ENCODE results near the gene PLXDC2.

PLXDC2 gene

GRCh38 chr10:19857876-19858275 lies 41.6 kb downstream of the PLXDC2 start:
- no peak for DNase-seq (ENCODE audit: low read depth in 2 of 2, low spot score in 1 of 2)

GRCh38 chr10:19860107-19860506 lies 43.9 kb downstream of the PLXDC2 start:
- DNase-seq (ENCODE audit: low read depth in 2 of 2, low spot score in 1 of 2): no peak

- no peak for DNase-seq (ENCODE audit: low read depth in 2 of 2, low spot score in 1 of 2)
Measured at GRCh38 chr10:19862811-19863515, 46.7 kb downstream of the PLXDC2 start.

- DNase-seq (ENCODE audit: low read depth in 2 of 2, low spot score in 1 of 2): no peak
Measured at GRCh38 chr10:19865676-19866075, 49.4 kb downstream of the PLXDC2 start.

- no peak for DNase-seq (ENCODE audit: low read depth in 2 of 2, low spot score in 1 of 2)
Measured at GRCh38 chr10:19869370-19869769, 53.1 kb downstream of the PLXDC2 start.

- DNase-seq (ENCODE audit: low read depth in 2 of 2, low spot score in 1 of 2): no peak
Measured at GRCh38 chr10:19872504-19873271, 56.5 kb downstream of the PLXDC2 start.

- DNase-seq (ENCODE audit: low read depth in 2 of 2, low spot score in 1 of 2): no peak
Measured at GRCh38 chr10:19874190-19874589, 58.0 kb downstream of the PLXDC2 start.

GRCh38 chr10:19874791-19875190 lies 58.6 kb downstream of the PLXDC2 start:
- DNase-seq (ENCODE audit: low read depth in 2 of 2, low spot score in 1 of 2): no peak

GRCh38 chr10:19876570-19876969 lies 60.3 kb downstream of the PLXDC2 start:
- DNase-seq (ENCODE audit: low read depth in 2 of 2, low spot score in 1 of 2): no peak

GRCh38 chr10:19877466-19878255 lies 61.4 kb downstream of the PLXDC2 start:
- no peak for DNase-seq (ENCODE audit: low read depth in 2 of 2, low spot score in 1 of 2)

- no peak for DNase-seq (ENCODE audit: low read depth in 2 of 2, low spot score in 1 of 2)
Measured at GRCh38 chr10:19882621-19883020, 66.4 kb downstream of the PLXDC2 start.

- DNase-seq (ENCODE audit: low read depth in 2 of 2, low spot score in 1 of 2): no peak
Measured at GRCh38 chr10:19888061-19888660, 71.9 kb downstream of the PLXDC2 start.

GRCh38 chr10:19889256-19889655 lies 73.0 kb downstream of the PLXDC2 start:
- no peak for DNase-seq (ENCODE audit: low read depth in 2 of 2, low spot score in 1 of 2)

- no peak for DNase-seq (ENCODE audit: low read depth in 2 of 2, low spot score in 1 of 2)
Measured at GRCh38 chr10:19891429-19891828, 75.2 kb downstream of the PLXDC2 start.

- no peak for DNase-seq (ENCODE audit: low read depth in 2 of 2, low spot score in 1 of 2)
Measured at GRCh38 chr10:19892270-19892669, 76.0 kb downstream of the PLXDC2 start.

GRCh38 chr10:19892677-19893076 lies 76.4 kb downstream of the PLXDC2 start:
- DNase-seq (ENCODE audit: low read depth in 2 of 2, low spot score in 1 of 2): no peak

- no peak for DNase-seq (ENCODE audit: low read depth in 2 of 2, low spot score in 1 of 2)
Measured at GRCh38 chr10:19895500-19895899, 79.3 kb downstream of the PLXDC2 start.

- no peak for DNase-seq (ENCODE audit: low read depth in 2 of 2, low spot score in 1 of 2)
Measured at GRCh38 chr10:19902456-19902855, 86.2 kb downstream of the PLXDC2 start.

GRCh38 chr10:19904202-19904661 lies 88.0 kb downstream of the PLXDC2 start:
- DNase-seq (ENCODE audit: low read depth in 2 of 2, low spot score in 1 of 2): no peak

GRCh38 chr10:19906108-19906791 lies 90.0 kb downstream of the PLXDC2 start:
- no peak for DNase-seq (ENCODE audit: low read depth in 2 of 2, low spot score in 1 of 2)

Data from stimulated activated CD8-positive, alpha-beta memory T cell treated with anti-CD3 and anti-CD28 coated beads, Interleukin-4, amount 100 ng/mL, for 4 hours (primary cell).